Gastroesophageal sphincter (tissue), 3 donors: Measurements from ENCODE around the gene XDH.

Experiments used
- CTCF ChIP-seq, 4 experiments: fragments of 200-600 bp in 2 of 4; fragments of 450-650 bp in 2 of 4; sonication (generic) in 1 of 4; IDR thresholded peaks; one replicate each; pipeline ENCODE4 v1.5.1; 2017 to 2019; ENCODE audit warnings: antibody characterized with exemption in 4 of 4, mild to moderate bottlenecking in 2 of 4, moderate library complexity in 2 of 4
- EP300 ChIP-seq: sonication (generic); formaldehyde crosslinking; IDR thresholded peaks from one replicate; pipeline ENCODE4 v1.6.1; 2017; ENCODE audit warnings: antibody characterized with exemption, mild to moderate bottlenecking
- POLR2AphosphoS5 ChIP-seq: sonication (generic); formaldehyde crosslinking; IDR thresholded peaks from one replicate; pipeline ENCODE4 v1.6.1; 2017; ENCODE audit warnings: antibody characterized with exemption

- no peak for TF ChIP-seq CTCF (IDR thresholded peaks at IDR 0.05)
- no peak for TF ChIP-seq POLR2AphosphoS5
- TF ChIP-seq EP300: no peak
Observed at GRCh38 chr2:31365348-31365747, 49.2 kb downstream of the XDH start.
